DND-41 (cell line): ENCODE results near the gene ZSCAN12.
"Not testable (repeated sequence)": the region's sequence is repeated elsewhere in the genome, so short reads cannot be mapped to it uniquely, and the experiment has no call there.

Experiments
- EZH2 ChIP-seq: IDR thresholded peaks from 3 replicates; pipeline ENCODE4 v1.6.1; 2012; ENCODE audit warnings: borderline replicate concordance, low read depth, mild to moderate bottlenecking, moderate library complexity, low read length, inconsistent platforms; ENCODE audit not compliant: severe bottlenecking
- TF ChIP-seq, protein P1 (sequence below): IDR thresholded peaks from 2 replicates; pipeline ENCODE4 v1.5.1; 2012; ENCODE audit warnings: borderline replicate concordance, low read length, moderate library complexity, mild to moderate bottlenecking; ENCODE audit not compliant: poor library complexity, severe bottlenecking; ENCODE audit errors: extremely low read depth

DNA sequence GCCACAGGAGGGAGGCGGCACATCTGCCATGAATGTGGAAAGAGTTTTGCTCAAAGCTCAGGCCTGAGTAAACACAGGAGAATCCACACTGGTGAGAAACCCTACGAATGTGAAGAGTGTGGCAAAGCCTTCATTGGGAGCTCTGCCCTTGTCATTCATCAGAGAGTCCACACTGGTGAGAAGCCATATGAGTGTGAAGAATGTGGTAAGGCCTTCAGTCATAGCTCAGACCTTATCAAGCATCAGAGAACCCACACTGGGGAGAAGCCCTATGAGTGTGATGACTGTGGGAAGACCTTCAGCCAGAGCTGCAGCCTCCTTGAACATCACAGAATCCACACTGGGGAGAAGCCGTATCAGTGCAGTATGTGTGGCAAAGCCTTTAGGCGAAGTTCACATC is 34.0 kb downstream of the ZSCAN12 start:
- TF ChIP-seq, protein P1, sequence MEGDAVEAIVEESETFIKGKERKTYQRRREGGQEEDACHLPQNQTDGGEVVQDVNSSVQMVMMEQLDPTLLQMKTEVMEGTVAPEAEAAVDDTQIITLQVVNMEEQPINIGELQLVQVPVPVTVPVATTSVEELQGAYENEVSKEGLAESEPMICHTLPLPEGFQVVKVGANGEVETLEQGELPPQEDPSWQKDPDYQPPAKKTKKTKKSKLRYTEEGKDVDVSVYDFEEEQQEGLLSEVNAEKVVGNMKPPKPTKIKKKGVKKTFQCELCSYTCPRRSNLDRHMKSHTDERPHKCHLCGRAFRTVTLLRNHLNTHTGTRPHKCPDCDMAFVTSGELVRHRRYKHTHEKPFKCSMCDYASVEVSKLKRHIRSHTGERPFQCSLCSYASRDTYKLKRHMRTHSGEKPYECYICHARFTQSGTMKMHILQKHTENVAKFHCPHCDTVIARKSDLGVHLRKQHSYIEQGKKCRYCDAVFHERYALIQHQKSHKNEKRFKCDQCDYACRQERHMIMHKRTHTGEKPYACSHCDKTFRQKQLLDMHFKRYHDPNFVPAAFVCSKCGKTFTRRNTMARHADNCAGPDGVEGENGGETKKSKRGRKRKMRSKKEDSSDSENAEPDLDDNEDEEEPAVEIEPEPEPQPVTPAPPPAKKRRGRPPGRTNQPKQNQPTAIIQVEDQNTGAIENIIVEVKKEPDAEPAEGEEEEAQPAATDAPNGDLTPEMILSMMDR = not testable (repeated sequence)
- TF ChIP-seq EZH2 = not testable (repeated sequence)
